ENCODE measurements around the gene CDH4. TPM values are rescaled to one million over a fixed set of nuclear protein-coding genes. Genes with fewer than 3 reads are reported as not detected.

The CDH4 gene
- total RNA-seq, 1 donor from 2014 or later, result 0.08 TPM

DNA sequence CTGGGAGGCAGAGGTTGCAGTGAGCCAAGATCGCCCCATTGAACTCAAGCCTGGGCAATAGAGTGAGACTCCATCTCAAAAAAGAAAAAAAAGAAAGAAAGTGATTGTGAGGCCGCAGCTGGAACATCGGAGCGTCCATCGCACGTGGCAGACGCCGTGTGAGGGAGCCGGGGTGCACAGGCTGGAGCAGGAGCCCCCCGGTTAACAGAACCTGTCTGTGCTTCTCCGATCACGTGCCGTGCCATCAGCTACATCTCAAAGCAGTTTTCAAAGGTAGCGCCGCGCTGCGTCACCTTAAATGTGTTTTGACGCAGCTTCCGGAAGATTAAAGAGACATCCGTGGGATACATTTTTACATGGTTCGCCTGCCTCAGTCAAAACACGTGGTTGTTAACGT is 674.7 kb downstream of the CDH4 start:
- ATAC-seq, result no peak
- intact Hi-C loops (cut with DNase I), result no loop called here
- no peak for DNase-seq (ENCODE audit: missing footprints)

DNA sequence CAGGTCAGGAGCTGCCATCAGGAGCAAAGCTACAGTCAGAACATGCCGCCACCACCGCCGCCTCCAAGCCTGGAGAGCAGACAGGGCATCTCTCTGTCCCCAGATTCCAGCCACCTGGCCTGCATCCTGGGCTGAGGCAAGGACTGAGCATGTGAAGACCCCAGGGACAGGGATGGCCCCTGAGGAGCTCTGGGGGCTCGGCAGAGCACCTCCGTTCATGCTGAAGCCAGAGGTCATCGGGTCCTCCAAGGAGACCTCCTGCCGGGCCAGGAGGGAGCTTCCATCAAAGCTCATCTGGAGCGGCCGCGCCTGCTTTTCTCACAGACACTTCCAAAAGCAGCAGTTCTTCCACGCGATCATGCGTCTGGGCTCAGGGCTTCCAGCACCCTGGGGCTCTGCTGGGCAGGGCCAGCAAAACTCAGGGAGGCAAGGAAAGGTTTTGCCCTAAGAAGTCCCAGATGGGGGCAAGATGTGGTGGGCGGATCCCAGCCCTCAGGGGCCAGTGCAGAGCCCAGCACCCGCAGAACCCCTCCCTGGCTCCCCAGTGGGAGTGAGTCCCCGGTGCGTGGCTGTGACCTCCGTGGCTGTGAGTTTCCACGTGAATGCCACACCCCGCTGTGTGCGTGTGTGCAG is 675.2 kb downstream of the CDH4 start:
- intact Hi-C loops (cut with DNase I), result no loop called here
- DNase-seq (ENCODE audit: missing footprints), result peak; percentile 67
- no peak for ATAC-seq

DNA sequence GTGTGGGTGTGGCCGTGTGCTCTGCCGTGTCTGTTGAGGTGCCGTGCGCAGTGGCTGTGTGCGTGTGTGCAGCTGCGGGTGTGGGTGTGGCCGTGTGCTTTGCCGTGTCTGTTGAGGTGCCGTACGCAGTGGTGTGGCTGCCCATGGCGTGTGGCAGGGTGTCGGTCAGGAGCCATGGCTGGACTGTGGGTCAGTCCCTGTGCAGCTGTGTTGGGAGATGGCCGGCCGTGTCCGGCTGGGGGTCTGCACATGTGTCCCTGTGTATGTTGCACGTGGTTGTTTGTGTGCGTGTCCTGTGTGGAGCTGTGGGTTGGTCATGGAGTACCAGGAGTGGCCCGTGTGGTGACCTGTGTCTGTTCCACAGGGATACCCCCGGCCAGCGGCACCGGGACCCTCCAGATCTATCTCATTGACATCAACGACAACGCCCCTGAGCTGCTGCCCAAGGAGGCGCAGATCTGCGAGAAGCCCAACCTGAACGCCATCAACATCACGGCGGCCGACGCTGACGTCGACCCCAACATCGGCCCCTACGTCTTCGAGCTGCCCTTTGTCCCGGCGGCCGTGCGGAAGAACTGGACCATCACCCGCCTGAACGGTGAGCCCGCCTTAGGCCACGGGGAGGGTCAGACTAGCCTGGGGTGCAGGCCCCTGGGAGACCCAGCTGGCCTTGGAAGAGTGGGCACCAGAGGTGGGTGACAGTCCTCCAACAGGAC is 675.9 kb downstream of the CDH4 start:
- intact Hi-C loops (cut with DNase I), result no loop called here
- ATAC-seq, result no peak
- DNase-seq (ENCODE audit: missing footprints), result peak; percentile 55

DNA sequence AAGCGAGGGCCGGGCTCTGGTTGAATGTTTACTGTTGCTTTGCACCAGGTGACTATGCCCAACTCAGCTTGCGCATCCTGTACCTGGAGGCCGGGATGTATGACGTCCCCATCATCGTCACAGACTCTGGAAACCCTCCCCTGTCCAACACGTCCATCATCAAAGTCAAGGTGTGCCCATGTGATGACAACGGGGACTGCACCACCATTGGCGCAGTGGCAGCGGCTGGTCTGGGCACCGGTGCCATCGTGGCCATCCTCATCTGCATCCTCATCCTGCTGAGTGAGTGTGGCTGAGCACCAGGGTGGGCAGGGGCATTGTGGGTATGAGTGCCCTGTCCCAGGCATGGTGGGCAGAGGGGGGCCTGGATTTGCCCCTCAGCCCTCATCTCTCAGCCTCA is 677.5 kb downstream of the CDH4 start:
- intact Hi-C loops (cut with DNase I), result no loop called here
- ATAC-seq (no peak), DNase-seq (ENCODE audit: missing footprints) (no peak)

DNA sequence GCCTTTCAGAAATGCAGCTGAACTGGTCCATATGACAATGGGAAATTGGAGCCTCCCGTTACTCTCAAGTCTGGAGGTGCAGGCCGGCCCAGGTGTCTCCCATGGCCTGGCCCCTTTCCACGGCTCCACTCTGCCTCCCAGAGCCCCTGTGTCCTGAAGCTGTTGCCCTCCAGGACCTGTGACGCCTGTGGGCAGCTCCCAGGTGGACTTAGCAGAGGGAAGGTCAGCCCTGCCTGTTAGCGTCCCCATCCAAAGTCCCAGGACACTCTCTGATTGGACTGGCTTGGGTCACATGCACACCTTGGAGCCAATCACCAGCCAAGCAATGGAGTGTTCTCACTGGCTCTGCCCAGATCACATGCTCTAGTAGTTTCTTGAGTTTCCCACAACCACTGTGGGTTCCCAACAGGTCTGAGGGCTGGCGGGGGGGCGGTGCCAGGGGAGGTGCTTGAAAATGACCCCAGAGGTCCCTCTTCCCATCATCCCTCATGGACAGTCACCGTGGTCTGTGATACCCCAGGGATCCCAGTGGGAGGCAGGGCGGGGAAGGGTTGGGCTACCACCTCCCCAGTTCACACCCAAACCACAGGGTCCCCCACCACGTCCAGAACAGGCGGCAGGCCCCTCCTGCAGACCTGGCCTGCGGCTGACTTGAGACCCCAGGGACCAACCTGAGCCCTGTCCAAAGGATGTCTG is 678.1 kb downstream of the CDH4 start:
- ATAC-seq (no peak), DNase-seq (ENCODE audit: missing footprints) (peak; percentile 59)
- intact Hi-C loops (cut with DNase I), result no loop called here

DNA sequence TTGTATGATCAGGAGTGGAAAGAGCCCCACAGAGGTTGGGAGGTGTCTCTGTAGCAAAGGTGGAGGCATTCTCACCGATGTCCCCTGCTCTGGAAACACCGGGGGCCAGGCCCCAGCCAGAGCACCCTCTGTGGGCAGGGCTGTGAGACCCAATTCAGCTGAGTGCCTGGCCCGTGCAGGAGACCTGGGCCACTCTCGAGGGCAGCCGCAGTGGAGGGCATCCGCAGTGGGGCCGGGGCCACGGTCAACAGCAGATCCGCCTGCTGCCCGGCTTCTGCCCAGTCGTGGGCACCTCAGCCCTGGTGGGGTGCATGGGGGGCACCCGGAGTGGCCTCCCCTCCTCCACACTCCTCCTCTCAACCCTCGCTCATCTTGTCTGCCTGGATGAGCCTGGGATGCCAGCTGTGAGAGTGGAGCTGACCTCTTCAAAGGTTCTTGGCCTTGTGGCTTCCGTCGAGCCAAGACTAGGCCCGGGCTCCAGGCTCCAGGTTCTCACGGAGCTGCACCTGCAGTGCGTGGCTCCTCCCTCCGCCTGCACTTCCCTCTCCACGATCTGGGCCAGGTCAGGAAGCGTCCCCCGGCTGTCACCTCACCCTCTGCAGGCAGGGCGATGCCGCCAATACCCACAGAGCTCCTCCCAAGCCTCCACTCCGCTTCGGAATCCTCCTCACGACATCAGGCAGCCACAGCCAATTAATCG is 678.9 kb downstream of the CDH4 start:
- ATAC-seq (no peak), DNase-seq (ENCODE audit: missing footprints) (peak; percentile 34)
- intact Hi-C loops (cut with DNase I), result no loop called here

GRCh38 chr20:61931476-61932198 is 679.6 kb downstream of the CDH4 start:
- ATAC-seq, result no peak
- no peak for DNase-seq (ENCODE audit: missing footprints)
- intact Hi-C loops (cut with DNase I), result no loop called here

- ATAC-seq, result no peak
- intact Hi-C loops (cut with DNase I), result no loop called here
- DNase-seq (ENCODE audit: missing footprints), result peak; percentile 37
Observed at GRCh38 chr20:61932199-61932592, 680.1 kb downstream of the CDH4 start.

- ATAC-seq (no peak), DNase-seq (ENCODE audit: missing footprints) (peak; percentile 69)
- intact Hi-C loops (cut with DNase I), result no loop called here
Observed at GRCh38 chr20:61932711-61933480, 680.8 kb downstream of the CDH4 start.

GRCh38 chr20:61933481-61933950 is 681.5 kb downstream of the CDH4 start:
- DNase-seq (ENCODE audit: missing footprints) (no peak), ATAC-seq (no peak)
- intact Hi-C loops (cut with DNase I), result no loop called here

GRCh38 chr20:61933951-61934715 is 682.1 kb downstream of the CDH4 start:
- intact Hi-C loops (cut with DNase I), result no loop called here
- peak; percentile 64 for DNase-seq (ENCODE audit: missing footprints)
- no peak for ATAC-seq

DNA sequence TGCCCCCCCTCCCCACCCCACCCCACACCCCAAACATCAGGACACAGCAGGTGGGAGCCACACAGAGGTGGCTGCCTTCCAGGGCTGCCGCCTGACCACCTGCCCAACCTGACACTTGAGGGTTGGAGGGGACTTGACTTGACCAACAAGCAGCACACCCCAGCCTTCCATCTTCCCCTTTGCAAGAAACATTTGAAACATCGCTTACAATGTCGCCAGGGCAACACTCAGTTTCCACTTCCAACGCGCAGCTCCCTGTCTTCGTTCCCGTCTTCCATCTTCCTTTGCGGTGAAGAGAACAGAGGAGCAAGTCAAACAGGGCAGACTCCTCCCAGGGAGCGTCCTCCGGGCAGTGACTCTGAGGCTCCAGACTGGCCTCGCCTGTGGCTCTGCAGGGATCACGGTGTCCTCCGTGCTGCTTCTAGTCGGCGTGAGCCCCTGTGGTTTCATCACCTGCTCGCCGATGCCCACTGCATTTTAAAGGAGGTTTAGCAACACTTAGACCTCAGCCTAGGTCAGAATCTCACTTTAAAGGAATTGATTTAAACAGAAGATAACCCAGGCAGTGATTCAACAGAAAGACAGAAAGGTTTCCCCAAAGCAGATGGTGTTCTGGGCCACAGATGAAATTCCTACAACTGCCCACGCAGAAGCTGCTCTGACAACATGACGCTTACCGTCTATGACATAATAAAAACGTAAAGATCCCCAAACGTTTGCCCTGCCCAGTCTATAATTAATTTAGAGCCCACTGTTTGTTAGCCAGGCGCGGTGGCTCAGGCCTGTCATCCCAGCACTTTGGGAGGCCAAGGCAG is 682.9 kb downstream of the CDH4 start:
- DNase-seq (ENCODE audit: missing footprints) (peak; percentile 34), ATAC-seq (no peak)
- intact Hi-C loops (cut with DNase I), result no loop called here

- intact Hi-C loops (cut with DNase I), result no loop called here
- DNase-seq (ENCODE audit: missing footprints) (peak; percentile 16), ATAC-seq (no peak)
Observed at GRCh38 chr20:61935926-61936700, 684.1 kb downstream of the CDH4 start.

GRCh38 chr20:61936701-61937131 is 684.7 kb downstream of the CDH4 start:
- DNase-seq (ENCODE audit: missing footprints) (peak; percentile 45), ATAC-seq (no peak)
- intact Hi-C loops (cut with DNase I), result no loop called here

DNA sequence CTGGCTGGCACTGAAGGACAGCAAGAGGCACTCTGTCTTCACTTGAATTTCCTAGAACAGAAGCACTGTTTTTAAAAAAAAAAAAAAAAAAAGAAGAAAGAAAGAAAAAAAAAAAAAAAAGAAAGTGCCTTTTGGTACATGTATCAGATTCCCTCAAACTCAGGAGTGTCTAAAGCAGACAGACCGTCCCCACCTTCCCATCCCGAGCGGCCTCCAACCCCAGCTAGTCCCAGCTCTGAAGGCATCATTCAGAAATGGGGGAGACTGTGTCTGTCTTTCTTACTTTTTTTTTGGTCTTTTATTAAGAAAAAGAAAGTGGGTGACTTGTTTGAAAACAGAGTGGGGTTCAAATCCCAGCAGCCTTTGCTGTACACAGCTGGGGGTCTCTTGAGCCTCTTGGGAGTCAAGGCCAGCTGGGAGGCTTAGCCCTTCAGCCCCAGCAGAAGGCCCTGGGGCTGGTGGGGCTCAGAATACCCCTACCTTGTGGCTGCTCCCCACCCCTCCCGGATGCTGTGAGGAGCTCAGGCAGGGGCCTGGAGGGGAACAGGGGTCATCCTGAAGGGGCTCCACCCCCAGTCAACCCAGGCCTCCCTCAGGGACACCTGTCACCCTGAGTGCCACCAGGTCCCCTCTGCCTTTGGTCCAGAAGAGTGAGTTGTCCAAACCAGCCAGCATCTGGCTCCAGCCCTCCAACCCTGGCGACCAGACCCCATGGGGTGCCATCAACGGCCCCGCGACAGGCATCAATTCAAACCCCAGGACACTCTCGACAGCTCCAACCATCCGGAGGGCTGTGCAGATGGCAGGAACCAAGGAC is 685.3 kb downstream of the CDH4 start:
- intact Hi-C loops (cut with DNase I), result no loop called here
- DNase-seq (ENCODE audit: missing footprints), result no peak
- ATAC-seq, result no peak

All from Right ventricle myocardium inferior (tissue), 1 donor.